Keratinocyte (primary cell): ENCODE results near the gene ATP11A.

ENCODE experiments used
- CTCF ChIP-seq, 3 experiments: IDR thresholded peaks in 1 of 3; conservative IDR thresholded peaks in 1 of 3; optimal IDR thresholded peaks in 1 of 3; 2 replicates in 2 of 3; 3 replicates in 1 of 3; pipeline versions ENCODE3 to v1.5.1; 2011; ENCODE audit warnings: low read length in 3 of 3, mild to moderate bottlenecking in 3 of 3, moderate library complexity in 2 of 3, control low read depth in 1 of 3, inconsistent platforms in 1 of 3; ENCODE audit not compliant: insufficient read depth in 2 of 3; ENCODE audit errors: extremely low read depth in 1 of 3
- EZH2 ChIP-seq: IDR thresholded peaks from one replicate; pipeline ENCODE4 v1.6.1; 2012; ENCODE audit warnings: inconsistent platforms, mild to moderate bottlenecking, low read length, moderate library complexity

DNA sequence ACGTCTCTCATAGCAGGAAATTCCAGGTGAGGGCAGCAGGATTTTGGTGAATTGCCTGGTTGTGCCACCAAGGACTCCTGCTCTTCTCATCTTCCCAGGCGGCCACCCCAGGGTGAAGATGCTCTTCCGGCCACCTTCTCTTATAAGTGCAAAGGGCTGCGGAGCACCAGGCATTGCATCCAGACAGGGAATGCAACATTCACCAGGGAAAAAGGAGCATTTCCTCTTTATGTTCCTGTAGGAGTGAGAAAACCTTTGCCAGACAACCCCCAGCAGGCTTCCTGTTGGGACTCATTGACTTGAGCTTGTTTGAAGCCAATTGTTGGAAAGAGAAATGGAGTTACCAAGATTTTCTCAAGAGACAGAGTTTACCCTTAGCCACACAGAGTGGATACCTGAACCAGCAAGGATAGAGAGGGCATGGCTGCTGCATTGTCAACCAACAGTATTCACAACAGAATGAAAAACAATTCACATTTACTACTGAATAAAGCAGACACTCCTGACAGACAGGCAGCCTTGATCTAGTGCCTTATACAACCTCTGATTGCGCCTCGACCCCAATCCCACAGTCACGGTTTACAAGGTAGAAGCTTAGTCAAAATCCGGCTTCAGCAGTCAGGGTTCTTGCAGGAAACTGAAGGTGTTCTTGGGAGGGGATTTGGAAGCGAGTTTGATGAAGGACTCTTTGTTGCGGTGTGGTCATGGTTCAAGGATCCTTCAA is 1.8 kb upstream of the ATP11A start:
- TF ChIP-seq CTCF (optimal IDR thresholded peaks at IDR 0.05 in 1 of 3, IDR thresholded peaks at IDR 0.05 in 1 of 3, conservative IDR thresholded peaks at IDR 0.05 in 1 of 3; ENCODE audit: extremely low read depth in 1 of 3, insufficient read depth in 2 of 3, low read length in 3 of 3) (no peak), EZH2 (no peak)
